C4-2B (cell line): Measurements from ENCODE around the gene VMAC.

Experiments used
- H3K27ac ChIP-seq: fragments of 450-650 bp; 2 replicates; pipeline ENCODE4 v1.5.1; 2017
- ZFX ChIP-seq: fragments of 450-650 bp; IDR thresholded peaks from 2 replicates; pipeline ENCODE4 v1.6.1; 2017
- TF ChIP-seq, protein P1 (sequence below): fragments of 450-650 bp; conservative IDR thresholded peaks from 2 replicates; pipeline ENCODE4 v1.5.1; 2017; ENCODE audit warnings: mild to moderate bottlenecking

VMAC gene

GRCh38 chr19:5914946-5915781 is 10.5 kb downstream of the VMAC start:
- no peak for TF ChIP-seq ZFX
- TF ChIP-seq, protein P1, sequence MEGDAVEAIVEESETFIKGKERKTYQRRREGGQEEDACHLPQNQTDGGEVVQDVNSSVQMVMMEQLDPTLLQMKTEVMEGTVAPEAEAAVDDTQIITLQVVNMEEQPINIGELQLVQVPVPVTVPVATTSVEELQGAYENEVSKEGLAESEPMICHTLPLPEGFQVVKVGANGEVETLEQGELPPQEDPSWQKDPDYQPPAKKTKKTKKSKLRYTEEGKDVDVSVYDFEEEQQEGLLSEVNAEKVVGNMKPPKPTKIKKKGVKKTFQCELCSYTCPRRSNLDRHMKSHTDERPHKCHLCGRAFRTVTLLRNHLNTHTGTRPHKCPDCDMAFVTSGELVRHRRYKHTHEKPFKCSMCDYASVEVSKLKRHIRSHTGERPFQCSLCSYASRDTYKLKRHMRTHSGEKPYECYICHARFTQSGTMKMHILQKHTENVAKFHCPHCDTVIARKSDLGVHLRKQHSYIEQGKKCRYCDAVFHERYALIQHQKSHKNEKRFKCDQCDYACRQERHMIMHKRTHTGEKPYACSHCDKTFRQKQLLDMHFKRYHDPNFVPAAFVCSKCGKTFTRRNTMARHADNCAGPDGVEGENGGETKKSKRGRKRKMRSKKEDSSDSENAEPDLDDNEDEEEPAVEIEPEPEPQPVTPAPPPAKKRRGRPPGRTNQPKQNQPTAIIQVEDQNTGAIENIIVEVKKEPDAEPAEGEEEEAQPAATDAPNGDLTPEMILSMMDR, result no peak

GRCh38 chr19:5915782-5916165 is 11.1 kb downstream of the VMAC start:
- TF ChIP-seq ZFX, result no peak
- TF ChIP-seq, protein P1, result no peak
- H3K27ac ChIP-seq, result no peak overlapping the region

More at GRCh38 chr19:5914946-5915781, 10.5 kb downstream of the VMAC start:
- no peak overlapping the region for H3K27ac ChIP-seq

- no peak overlapping the region for H3K27ac ChIP-seq
- TF ChIP-seq, protein P1, result no peak
- TF ChIP-seq ZFX, result no peak
These were observed 11.6 kb downstream of the VMAC start for GRCh38 chr19:5916181-5916708.

- no peak for TF ChIP-seq ZFX
- TF ChIP-seq, protein P1, result no peak
- no peak overlapping the region for H3K27ac ChIP-seq
These were observed 12.9 kb downstream of the VMAC start for GRCh38 chr19:5917431-5918107.

- TF ChIP-seq ZFX, result no peak
- TF ChIP-seq, protein P1, result no peak
- no peak overlapping the region for H3K27ac ChIP-seq
These were observed 13.9 kb downstream of the VMAC start for GRCh38 chr19:5918463-5919079.

GRCh38 chr19:5921516-5922160 is 17.0 kb downstream of the VMAC start:
- H3K27ac ChIP-seq, result no peak overlapping the region
- TF ChIP-seq ZFX, result no peak
- TF ChIP-seq, protein P1, result no peak
